HEK293 (cell line): Measurements from ENCODE around the gene TAOK3.

ENCODE experiments used
- KLF10 ChIP-seq: fragments of 450-650 bp; IDR thresholded peaks from 2 replicates; pipeline ENCODE4 v1.5.1; 2018; ENCODE audit warnings: missing biosample characterization, mild to moderate bottlenecking, missing genetic modification characterization
- KLF16 ChIP-seq: fragments of 450-650 bp; formaldehyde crosslinking; IDR thresholded peaks from 2 replicates; pipeline ENCODE4 v1.5.1; 2017; ENCODE audit warnings: missing biosample characterization, missing genetic modification characterization
- TCF7L2 ChIP-seq: IDR thresholded peaks from 2 replicates; pipeline ENCODE4 v1.6.1; 2011; ENCODE audit warnings: low read depth, mild to moderate bottlenecking, inconsistent platforms, low read length, moderate library complexity, borderline replicate concordance
- TRIM28 ChIP-seq: IDR thresholded peaks from 2 replicates; pipeline ENCODE4 v1.6.1; 2011; ENCODE audit warnings: low read length, control low read depth, borderline replicate concordance
- YY1 ChIP-seq: fragments of 450-650 bp; formaldehyde crosslinking; IDR thresholded peaks from 2 replicates; pipeline ENCODE4 v1.5.1; 2018; ENCODE audit warnings: missing biosample characterization, missing genetic modification characterization
- ZBTB17 ChIP-seq: fragments of 450-650 bp; formaldehyde crosslinking; IDR thresholded peaks from 2 replicates; pipeline ENCODE4 v1.5.1; 2016; ENCODE audit warnings: missing biosample characterization, missing genetic modification characterization
- ZFP37 ChIP-seq: fragments of 450-650 bp; formaldehyde crosslinking; IDR thresholded peaks from 2 replicates; pipeline ENCODE4 v1.5.1; 2016; ENCODE audit warnings: missing biosample characterization, missing genetic modification characterization
- ZNF544 ChIP-seq: fragments of 450-650 bp; formaldehyde crosslinking; IDR thresholded peaks from 2 replicates; pipeline ENCODE4 v1.5.0; 2017; ENCODE audit warnings: missing biosample characterization, missing genetic modification characterization
- ZNF585B ChIP-seq: fragments of 450-650 bp; formaldehyde crosslinking; IDR thresholded peaks from 2 replicates; pipeline ENCODE4 v1.5.1; 2016; ENCODE audit warnings: missing biosample characterization, missing genetic modification characterization
- ZNF747 ChIP-seq: fragments of 450-650 bp; formaldehyde crosslinking; IDR thresholded peaks from 2 replicates; pipeline ENCODE4 v1.5.1; 2016; ENCODE audit warnings: missing biosample characterization, missing genetic modification characterization
- ZNF777 ChIP-seq: fragments of 450-650 bp; formaldehyde crosslinking; IDR thresholded peaks from 2 replicates; pipeline ENCODE4 v1.5.1; 2017; ENCODE audit warnings: missing biosample characterization, missing genetic modification characterization, borderline replicate concordance
- TF ChIP-seq, protein P1 (sequence below): fragments of 450-650 bp; formaldehyde crosslinking; IDR thresholded peaks from 2 replicates; pipeline ENCODE4 v1.5.1; 2016; ENCODE audit warnings: missing biosample characterization, missing genetic modification characterization, borderline replicate concordance
- TF ChIP-seq, protein P2 (sequence below): fragments of 450-650 bp; formaldehyde crosslinking; IDR thresholded peaks from 2 replicates; pipeline ENCODE4 v1.5.1; 2016; ENCODE audit warnings: missing biosample characterization, missing genetic modification characterization
- TF ChIP-seq, protein P3 (sequence below): fragments of 450-650 bp; formaldehyde crosslinking; IDR thresholded peaks from 2 replicates; pipeline ENCODE4 v1.5.1; 2016; ENCODE audit warnings: missing biosample characterization, missing genetic modification characterization

DNA sequence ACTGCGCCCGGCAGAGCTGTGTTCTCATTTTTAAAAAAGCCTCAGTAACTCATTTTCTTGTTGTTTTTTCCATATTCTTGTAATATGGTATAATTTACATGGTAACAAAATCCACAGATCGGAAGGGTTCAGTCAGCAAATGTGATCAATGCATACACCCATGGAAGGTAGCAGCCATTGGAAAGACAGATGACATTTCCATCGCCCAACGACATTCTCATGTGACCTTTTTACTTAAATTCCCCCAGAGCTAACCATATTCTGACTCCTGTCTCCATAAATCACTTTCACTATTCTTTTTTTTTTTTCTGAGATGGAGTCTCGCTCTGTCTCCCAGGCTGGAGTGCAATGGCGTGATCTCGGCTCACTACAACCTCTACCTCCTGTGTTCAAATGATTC is 231.9 kb downstream of the TAOK3 start:
- TF ChIP-seq KLF16 (tag by site-specific recombination) (no peak), ZBTB17 (tag by site-specific recombination) (no peak), YY1 (tag by site-specific recombination) (no peak), ZNF544 (tag by site-specific recombination) (no peak), TCF7L2 (no peak), TRIM28 (no peak), KLF10 (no peak), ZNF777 (tag by site-specific recombination) (no peak), ZFP37 (tag by site-specific recombination) (no peak), ZNF585B (tag by site-specific recombination) (no peak), ZNF747 (tag by site-specific recombination) (no peak)
- TF ChIP-seq, protein P1, sequence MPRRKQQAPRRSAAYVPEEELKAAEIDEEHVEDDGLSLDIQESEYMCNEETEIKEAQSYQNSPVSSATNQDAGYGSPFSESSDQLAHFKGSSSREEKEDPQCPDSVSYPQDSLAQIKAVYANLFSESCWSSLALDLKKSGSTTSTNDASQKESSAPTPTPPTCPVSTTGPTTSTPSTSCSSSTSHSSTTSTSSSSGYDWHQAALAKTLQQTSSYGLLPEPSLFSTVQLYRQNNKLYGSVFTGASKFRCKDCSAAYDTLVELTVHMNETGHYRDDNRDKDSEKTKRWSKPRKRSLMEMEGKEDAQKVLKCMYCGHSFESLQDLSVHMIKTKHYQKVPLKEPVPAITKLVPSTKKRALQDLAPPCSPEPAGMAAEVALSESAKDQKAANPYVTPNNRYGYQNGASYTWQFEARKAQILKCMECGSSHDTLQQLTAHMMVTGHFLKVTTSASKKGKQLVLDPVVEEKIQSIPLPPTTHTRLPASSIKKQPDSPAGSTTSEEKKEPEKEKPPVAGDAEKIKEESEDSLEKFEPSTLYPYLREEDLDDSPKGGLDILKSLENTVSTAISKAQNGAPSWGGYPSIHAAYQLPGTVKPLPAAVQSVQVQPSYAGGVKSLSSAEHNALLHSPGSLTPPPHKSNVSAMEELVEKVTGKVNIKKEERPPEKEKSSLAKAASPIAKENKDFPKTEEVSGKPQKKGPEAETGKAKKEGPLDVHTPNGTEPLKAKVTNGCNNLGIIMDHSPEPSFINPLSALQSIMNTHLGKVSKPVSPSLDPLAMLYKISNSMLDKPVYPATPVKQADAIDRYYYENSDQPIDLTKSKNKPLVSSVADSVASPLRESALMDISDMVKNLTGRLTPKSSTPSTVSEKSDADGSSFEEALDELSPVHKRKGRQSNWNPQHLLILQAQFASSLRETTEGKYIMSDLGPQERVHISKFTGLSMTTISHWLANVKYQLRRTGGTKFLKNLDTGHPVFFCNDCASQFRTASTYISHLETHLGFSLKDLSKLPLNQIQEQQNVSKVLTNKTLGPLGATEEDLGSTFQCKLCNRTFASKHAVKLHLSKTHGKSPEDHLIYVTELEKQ (tag by site-specific recombination), result no peak
- TF ChIP-seq, protein P2, sequence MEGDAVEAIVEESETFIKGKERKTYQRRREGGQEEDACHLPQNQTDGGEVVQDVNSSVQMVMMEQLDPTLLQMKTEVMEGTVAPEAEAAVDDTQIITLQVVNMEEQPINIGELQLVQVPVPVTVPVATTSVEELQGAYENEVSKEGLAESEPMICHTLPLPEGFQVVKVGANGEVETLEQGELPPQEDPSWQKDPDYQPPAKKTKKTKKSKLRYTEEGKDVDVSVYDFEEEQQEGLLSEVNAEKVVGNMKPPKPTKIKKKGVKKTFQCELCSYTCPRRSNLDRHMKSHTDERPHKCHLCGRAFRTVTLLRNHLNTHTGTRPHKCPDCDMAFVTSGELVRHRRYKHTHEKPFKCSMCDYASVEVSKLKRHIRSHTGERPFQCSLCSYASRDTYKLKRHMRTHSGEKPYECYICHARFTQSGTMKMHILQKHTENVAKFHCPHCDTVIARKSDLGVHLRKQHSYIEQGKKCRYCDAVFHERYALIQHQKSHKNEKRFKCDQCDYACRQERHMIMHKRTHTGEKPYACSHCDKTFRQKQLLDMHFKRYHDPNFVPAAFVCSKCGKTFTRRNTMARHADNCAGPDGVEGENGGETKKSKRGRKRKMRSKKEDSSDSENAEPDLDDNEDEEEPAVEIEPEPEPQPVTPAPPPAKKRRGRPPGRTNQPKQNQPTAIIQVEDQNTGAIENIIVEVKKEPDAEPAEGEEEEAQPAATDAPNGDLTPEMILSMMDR (tag by site-specific recombination), result no peak
- TF ChIP-seq, protein P3, sequence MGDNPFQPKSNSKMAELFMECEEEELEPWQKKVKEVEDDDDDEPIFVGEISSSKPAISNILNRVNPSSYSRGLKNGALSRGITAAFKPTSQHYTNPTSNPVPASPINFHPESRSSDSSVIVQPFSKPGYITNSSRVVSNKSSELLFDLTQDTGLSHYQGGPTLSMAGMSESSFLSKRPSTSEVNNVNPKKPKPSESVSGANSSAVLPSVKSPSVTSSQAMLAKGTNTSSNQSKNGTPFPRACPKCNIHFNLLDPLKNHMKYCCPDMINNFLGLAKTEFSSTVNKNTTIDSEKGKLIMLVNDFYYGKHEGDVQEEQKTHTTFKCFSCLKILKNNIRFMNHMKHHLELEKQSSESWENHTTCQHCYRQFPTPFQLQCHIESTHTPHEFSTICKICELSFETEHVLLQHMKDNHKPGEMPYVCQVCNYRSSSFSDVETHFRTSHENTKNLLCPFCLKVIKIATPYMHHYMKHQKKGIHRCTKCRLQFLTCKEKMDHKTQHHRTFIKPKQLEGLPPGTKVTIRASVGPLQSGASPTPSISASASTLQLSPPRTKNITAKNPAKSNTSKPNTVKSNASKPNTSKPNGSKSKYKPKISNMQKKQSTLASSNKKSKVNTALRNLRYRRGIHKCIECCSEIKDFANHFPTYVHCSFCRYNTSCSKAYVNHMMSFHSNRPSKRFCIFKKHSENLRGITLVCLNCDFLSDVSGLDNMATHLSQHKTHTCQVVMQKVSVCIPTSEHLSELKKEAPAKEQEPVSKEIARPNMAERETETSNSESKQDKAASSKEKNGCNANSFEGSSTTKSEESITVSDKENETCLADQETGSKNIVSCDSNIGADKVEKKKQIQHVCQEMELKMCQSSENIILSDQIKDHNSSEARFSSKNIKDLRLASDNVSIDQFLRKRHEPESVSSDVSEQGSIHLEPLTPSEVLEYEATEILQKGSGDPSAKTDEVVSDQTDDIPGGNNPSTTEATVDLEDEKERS (tag by site-specific recombination), result no peak
